Measurements from ENCODE around the gene CEACAM7. TPM values are rescaled to one million over a fixed set of nuclear protein-coding genes. Genes with fewer than 3 reads are reported as not detected.

Gene CEACAM7
- total RNA-seq, 2 donors from 2014 or later = not detected

DNA sequence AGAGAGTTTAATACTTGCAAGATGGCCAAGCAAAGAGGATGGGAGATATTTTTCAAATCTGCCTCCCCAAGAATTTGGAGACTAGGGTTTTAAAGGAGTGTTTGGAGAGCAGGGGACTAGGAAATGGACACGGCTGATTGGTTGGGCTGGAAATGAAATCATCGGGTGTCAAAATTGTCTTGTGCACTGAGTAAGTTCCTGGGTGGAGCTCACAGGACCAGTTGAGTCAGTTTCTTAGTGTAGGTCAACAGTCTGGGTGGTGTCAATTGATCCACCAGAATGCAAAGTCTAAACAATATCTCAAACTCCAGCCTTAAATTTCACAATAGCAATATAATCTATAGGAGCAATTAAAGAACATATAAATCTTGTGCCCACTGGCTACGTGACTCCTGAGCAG, 38.2 kb downstream of the CEACAM7 start:
- Histone ChIP-seq H3K4me1 (replicated peaks) (no peaks in the 10 kb centered on the region), H3K36me3 (no peaks in the 10 kb centered on the region), H3K9me3 (no peaks in the 10 kb centered on the region), H3K27me3 (replicated peaks; ENCODE audit: insufficient read depth) (no peaks in the 10 kb centered on the region), H3K4me3 (no peak overlapping the region), H3K27ac (no peak overlapping the region)
- intact Hi-C loops (cut with DNase I) = no loop called here
- DNase-seq (ENCODE audit: low spot score) = no peak
- WGBS = 57% methylated on average over 3 of the region's 3 CpGs
- TF ChIP-seq, protein P1, sequence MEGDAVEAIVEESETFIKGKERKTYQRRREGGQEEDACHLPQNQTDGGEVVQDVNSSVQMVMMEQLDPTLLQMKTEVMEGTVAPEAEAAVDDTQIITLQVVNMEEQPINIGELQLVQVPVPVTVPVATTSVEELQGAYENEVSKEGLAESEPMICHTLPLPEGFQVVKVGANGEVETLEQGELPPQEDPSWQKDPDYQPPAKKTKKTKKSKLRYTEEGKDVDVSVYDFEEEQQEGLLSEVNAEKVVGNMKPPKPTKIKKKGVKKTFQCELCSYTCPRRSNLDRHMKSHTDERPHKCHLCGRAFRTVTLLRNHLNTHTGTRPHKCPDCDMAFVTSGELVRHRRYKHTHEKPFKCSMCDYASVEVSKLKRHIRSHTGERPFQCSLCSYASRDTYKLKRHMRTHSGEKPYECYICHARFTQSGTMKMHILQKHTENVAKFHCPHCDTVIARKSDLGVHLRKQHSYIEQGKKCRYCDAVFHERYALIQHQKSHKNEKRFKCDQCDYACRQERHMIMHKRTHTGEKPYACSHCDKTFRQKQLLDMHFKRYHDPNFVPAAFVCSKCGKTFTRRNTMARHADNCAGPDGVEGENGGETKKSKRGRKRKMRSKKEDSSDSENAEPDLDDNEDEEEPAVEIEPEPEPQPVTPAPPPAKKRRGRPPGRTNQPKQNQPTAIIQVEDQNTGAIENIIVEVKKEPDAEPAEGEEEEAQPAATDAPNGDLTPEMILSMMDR (IDR thresholded peaks at IDR 0.05) = no peak
- TF ChIP-seq POLR2AphosphoS5 (IDR thresholded peaks at IDR 0.05) = no peak
- TF ChIP-seq POLR2A (IDR thresholded peaks at IDR 0.05) = no peak

DNA sequence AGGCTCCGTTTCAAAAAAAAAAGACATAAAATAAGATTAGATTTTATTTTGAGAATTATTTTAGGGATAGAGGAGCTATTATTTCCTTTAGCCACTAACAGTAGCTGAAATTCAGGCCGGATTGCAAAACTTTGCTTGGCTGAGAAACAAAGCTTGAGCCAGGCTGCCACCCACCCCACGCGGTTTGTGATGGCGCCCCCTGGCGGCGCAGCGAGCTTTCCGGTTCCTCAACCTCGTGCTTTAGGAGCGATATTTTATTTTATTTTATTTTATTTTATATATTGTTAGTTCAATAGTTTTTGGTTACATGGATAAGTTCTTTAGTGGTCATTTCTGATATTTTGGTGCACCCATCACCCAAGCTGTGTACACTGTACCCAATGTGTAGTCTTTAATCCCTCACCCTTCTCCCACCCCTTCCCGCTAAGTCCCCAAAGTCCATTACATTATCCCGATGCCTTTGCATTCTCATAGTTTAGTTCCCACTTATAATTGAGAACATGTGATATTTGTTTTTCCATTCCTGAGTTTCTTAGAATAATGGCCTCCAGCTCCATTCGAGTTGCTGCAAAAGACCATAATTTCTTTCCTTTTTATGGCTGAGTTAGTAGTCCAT, 41.4 kb downstream of the CEACAM7 start:
- Histone ChIP-seq H3K4me1 (replicated peaks) (no peaks in the 10 kb centered on the region), H3K27me3 (replicated peaks; ENCODE audit: insufficient read depth) (no peaks in the 10 kb centered on the region), H3K4me3 (no peak overlapping the region), H3K9me3 (no peaks in the 10 kb centered on the region), H3K27ac (no peak overlapping the region), H3K36me3 (no peaks in the 10 kb centered on the region)
- TF ChIP-seq, protein P1 (IDR thresholded peaks at IDR 0.05) = peak in 1 of 4 experiments; percentile 21
- no peak for TF ChIP-seq POLR2AphosphoS5 (IDR thresholded peaks at IDR 0.05)
- intact Hi-C loops (cut with DNase I) = no loop called here
- WGBS = 37% methylated on average over 14 of the region's 14 CpGs
- DNase-seq (ENCODE audit: low spot score) = no peak

DNA sequence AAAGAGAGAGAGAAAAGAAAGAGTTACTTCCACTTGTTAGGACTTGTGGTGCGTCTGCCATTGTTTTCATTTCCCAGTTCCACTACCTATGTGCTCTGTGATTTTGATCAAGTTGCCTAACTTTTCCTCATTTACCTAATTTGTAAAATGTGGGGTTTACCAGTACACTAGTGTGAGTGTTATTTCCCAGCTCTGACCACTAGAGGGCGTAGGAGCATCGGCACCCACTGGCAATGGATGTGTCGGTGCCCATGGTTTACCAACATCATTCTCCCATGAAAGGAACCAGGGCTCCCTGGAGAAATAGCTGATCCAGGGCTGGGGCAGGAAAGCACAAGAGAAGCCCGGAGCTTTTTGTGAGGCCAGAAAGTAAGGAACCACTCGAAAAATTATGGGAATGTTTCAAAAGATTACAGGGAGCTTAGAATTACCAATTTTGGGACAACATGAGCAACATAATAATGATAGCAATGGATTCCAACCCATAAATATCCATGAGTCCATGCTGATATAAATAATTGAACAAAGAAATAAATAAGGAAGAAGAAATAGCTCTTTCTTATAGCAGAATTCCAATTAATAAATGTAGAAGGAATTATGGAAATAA, 46.1 kb downstream of the CEACAM7 start:
- WGBS = 8% methylated on average over 6 of the region's 6 CpGs
- Histone ChIP-seq H3K36me3 (no peaks in the 10 kb centered on the region), H3K27ac (no peak overlapping the region), H3K27me3 (replicated peaks; ENCODE audit: insufficient read depth) (no peaks in the 10 kb centered on the region), H3K9me3 (no peaks in the 10 kb centered on the region), H3K4me3 (no peak overlapping the region), H3K4me1 (replicated peaks) (no peaks in the 10 kb centered on the region)
- intact Hi-C loops (cut with DNase I) = no loop called here
- peak; percentile 67 for DNase-seq (ENCODE audit: low spot score)
- no peak for TF ChIP-seq POLR2A (IDR thresholded peaks at IDR 0.05)
- TF ChIP-seq, protein P1 (IDR thresholded peaks at IDR 0.05) = peak; percentile 59 to 88 (median 81)
- TF ChIP-seq POLR2AphosphoS5 (IDR thresholded peaks at IDR 0.05) = peak; percentile 30

DNA sequence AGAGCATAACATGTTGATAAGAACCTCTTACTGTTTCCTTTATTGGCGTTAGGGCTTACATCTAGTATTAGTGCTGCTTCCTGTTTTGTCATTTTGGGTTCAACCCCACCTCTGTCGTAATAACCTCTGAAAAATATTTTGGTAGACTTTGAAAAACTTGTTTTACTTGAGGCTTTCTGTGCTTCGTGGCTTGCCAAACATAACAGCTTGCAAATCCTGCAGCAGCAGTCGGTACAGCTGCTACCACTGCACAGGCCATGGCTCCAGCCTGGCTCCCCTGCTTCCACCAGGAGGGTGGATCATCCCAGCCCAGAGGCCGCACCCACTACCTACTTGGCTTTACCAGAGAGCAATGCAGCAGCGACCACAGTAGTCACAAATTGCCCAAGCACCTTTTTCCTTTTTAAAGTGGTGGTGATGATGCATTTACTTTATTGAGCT, 49.4 kb downstream of the CEACAM7 start:
- WGBS = 25% methylated on average over 6 of the region's 6 CpGs
- Histone ChIP-seq H3K4me1 (replicated peaks) (no peaks in the 10 kb centered on the region), H3K9me3 (no peaks in the 10 kb centered on the region), H3K27me3 (replicated peaks; ENCODE audit: insufficient read depth) (no peaks in the 10 kb centered on the region), H3K4me3 (no peak overlapping the region), H3K36me3 (no peaks in the 10 kb centered on the region), H3K27ac (no peak overlapping the region)
- no peak for DNase-seq (ENCODE audit: low spot score)
- intact Hi-C loops (cut with DNase I) = no loop called here
- TF ChIP-seq POLR2AphosphoS5 (IDR thresholded peaks at IDR 0.05) (no peak), POLR2A (IDR thresholded peaks at IDR 0.05) (no peak)
- TF ChIP-seq, protein P1 (IDR thresholded peaks at IDR 0.05) = no peak

DNA sequence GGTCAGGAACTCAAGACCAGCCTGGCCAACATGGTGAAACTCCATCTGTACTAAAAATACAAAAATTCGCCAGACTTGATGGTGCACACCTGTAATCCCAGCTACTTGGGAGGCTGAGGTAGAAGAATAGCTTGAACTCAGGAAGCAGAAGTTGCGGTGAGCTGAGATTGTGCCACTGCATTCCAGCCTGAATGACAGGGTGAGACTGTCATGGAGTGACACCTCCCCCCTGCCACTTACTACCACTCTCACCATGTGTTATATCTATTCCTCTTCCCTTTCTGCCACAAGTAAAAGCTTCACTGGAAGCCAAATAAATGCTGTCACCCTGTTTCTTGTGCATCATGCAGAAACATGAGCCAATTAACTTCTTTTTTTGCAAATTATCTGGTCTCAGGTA, 50.6 kb downstream of the CEACAM7 start:
- intact Hi-C loops (cut with DNase I) = no loop called here
- no peak overlapping the region for H3K27ac ChIP-seq
- TF ChIP-seq, protein P1 (IDR thresholded peaks at IDR 0.05) = no peak
- TF ChIP-seq POLR2AphosphoS5 (IDR thresholded peaks at IDR 0.05) = no peak
- no peak for TF ChIP-seq POLR2A (IDR thresholded peaks at IDR 0.05)
- no peaks in the 10 kb centered on the region for H3K36me3 ChIP-seq
- no peaks in the 10 kb centered on the region for H3K27me3 ChIP-seq (replicated peaks; ENCODE audit: insufficient read depth)
- no peak for DNase-seq (ENCODE audit: low spot score)
- H3K4me1 ChIP-seq (replicated peaks) = no peaks in the 10 kb centered on the region
- H3K9me3 ChIP-seq = no peaks in the 10 kb centered on the region
- no peak overlapping the region for H3K4me3 ChIP-seq
- WGBS = 66% methylated on average over 2 of the region's 2 CpGs
